ENCODE measurements around the gene PIP4P1.
A peak's percentile ranks its signal among the peaks of the same experiment; 100 is the strongest.

Gene PIP4P1

DNA sequence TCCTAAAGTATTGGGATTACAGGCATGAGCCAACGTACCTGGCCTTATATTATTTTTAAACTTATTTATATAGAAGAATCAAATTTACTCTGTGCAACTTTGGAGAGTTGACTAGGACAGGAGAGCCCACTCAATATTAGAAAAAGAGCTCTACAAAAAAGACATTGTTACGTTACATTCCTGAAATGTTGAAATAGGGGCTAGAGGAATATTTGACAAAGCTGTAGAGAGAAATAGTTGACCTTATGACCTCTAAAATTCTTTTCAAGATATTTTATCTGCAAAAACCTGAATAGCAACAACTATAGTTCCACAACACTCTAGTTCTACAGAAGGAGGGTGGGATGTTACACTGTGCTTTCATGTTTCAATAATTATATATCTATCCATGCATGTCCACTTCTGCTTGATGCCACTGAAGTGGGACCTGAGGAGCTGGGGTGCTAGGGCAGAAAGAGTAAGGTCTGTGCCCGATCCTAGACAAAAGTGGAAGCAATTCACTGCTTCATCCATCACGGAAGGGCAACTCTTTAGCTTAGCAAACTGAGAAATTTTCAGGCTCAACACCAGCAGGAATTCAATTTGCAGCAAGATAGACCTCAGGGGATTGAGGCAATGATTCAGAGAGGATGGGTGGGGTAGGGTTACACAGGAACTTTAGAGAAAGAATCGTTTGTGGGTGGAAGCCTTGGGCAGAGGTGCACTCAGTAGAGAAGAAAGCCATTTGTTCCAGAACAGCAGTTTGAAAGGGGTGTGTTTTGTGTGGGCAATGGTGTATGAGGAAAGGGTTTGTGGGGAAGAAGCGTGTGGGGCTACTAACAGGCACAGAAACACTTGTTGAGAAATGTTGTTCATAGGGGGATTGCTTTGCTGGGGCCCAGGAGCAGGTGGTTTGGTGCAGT, 28.1 kb upstream of the PIP4P1 start:
- Mint-ChIP-seq H3K27me3 (no peaks in the 10 kb centered on the region), H3K4me1 (ENCODE audit: low read depth) (peaks cover 61% of the 10 kb centered on the region), H3K27ac (peak overlapping the region; percentile 70), H3K36me3 (ENCODE audit: low read depth) (no peaks in the 10 kb centered on the region), H3K9me3 (no peaks in the 10 kb centered on the region), H3K4me3 (no peak overlapping the region)
- DNase-seq: no peak

DNA sequence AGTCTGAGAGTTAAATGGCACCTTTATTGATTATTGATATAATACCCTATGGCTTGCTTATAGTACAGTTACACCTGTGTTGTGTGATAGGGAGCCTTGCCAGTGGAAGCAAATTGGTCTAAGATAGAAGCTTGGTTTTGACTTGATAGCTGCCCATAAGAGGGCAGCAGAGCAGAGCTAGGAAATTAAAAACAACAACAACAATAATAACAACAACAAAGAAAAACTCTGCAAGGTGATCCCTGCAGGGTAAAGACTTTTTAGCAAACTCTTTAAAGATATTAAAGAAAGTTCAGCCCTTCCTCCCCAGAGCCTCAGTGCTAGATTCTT, 26.1 kb upstream of the PIP4P1 start:
- Mint-ChIP-seq H3K9me3 (no peaks in the 10 kb centered on the region), H3K4me1 (ENCODE audit: low read depth) (peaks cover 57% of the 10 kb centered on the region), H3K27ac (no peak overlapping the region), H3K27me3 (no peaks in the 10 kb centered on the region), H3K4me3 (no peak overlapping the region), H3K36me3 (ENCODE audit: low read depth) (no peaks in the 10 kb centered on the region)
- DNase-seq: no peak

DNA sequence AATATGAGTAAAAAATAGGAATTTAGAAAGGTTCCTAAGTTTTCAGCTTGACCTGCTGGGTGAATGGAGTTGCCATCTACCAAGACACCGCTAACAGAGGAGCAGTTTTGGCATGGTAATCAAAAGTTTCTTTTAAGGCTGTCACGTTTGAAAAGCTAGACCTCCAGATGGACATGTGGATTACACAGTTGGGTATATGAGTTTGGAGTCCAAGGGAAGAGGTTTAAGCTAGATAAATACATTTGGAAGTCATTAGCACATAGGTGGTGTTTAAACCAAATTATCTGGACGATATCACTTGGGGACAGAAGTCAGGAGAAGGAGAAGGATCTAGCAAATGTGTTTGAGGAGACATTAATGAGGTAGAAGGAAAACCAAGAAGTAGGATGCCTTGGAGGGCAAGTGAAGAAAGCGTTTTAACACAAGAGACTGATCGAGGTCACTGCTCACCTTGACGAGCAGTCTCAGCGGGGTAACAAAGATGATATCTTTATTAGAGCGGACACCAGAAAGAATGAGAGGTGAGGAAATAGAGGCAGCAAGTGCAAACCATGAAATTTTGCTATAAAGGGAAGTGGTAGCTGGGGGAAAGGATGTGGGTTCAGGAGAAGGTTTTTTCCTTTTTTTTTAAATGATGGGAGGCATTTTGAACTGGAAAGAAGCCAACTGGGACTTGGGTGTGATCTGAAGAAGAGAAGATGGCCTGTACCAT, 25.6 kb upstream of the PIP4P1 start:
- Mint-ChIP-seq H3K27me3 (no peaks in the 10 kb centered on the region), H3K4me3 (no peak overlapping the region), H3K9me3 (no peaks in the 10 kb centered on the region), H3K36me3 (ENCODE audit: low read depth) (no peaks in the 10 kb centered on the region), H3K27ac (no peak overlapping the region), H3K4me1 (ENCODE audit: low read depth) (peaks cover 55% of the 10 kb centered on the region)
- DNase-seq: no peak

DNA sequence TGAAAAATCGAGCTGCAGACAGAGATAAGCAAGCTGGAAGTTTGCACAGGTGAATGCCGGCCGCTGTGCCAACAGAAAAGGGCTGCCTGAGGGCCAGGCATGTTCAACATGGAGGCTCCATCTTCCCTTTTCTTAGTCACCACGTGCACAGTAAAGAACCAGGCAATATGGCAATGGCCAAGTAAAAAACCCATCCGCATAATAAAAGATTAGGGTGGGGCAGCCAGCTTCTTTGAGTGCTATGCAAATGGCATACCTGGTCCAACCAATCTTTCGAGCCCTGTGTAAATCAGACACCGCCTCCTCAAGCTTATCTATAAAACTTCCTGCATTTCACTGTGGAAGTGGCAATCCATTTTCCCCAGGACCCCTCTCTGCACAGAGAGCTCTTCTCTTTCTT, 24.7 kb upstream of the PIP4P1 start:
- no peaks in the 10 kb centered on the region for H3K36me3 Mint-ChIP-seq (ENCODE audit: low read depth)
- no peak overlapping the region for H3K4me3 Mint-ChIP-seq
- H3K9me3 Mint-ChIP-seq: no peaks in the 10 kb centered on the region
- H3K27me3 Mint-ChIP-seq: no peaks in the 10 kb centered on the region
- H3K4me1 Mint-ChIP-seq (ENCODE audit: low read depth): peaks cover 48% of the 10 kb centered on the region
- no peak overlapping the region for H3K27ac Mint-ChIP-seq
- DNase-seq: no peak

DNA sequence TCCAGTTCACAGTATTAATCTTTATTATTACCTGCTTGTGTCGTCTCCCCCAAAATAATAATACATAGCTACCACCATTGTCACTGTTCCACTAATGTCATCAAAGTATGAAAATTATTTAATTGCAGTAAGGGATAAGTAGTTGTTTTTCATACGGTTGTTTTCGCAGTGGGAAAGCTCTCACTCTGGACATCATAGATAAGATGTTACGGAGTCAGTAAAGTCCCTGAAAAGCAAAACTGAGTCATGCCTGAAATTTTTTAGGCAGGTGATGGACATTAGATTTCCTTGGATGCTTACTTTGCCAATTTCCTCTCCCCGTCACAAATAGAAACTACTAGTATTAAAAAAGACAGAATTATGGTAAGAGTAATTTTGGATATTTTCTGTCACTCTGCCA, 21.1 kb upstream of the PIP4P1 start:
- Mint-ChIP-seq H3K27me3 (no peaks in the 10 kb centered on the region), H3K4me3 (no peak overlapping the region), H3K27ac (no peak overlapping the region), H3K9me3 (no peaks in the 10 kb centered on the region), H3K36me3 (ENCODE audit: low read depth) (peaks cover 29% of the 10 kb centered on the region), H3K4me1 (ENCODE audit: low read depth) (peaks cover 32% of the 10 kb centered on the region)
- DNase-seq: no peak

DNA sequence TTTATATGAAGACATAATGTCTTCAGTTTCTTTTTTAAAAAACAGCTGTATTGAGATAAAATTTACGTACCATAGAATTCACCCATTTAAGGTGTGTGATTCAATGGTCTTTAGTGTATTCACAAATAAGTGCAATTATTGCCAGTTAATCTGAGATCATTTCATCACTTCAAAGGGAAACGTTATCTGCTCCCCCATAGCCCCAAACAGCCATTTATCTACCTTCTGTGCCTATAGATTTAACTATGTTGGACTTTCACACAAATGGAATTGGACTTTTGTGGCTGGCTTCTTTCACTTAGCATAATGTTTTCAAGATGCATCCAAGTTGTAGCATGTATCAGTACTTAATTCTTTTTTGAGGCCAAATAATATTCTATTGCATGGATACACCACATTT, 17.7 kb upstream of the PIP4P1 start:
- no peak for DNase-seq
- H3K4me1 Mint-ChIP-seq (ENCODE audit: low read depth): peaks cover 54% of the 10 kb centered on the region
- no peaks in the 10 kb centered on the region for H3K27me3 Mint-ChIP-seq
- no peak overlapping the region for H3K4me3 Mint-ChIP-seq
- no peaks in the 10 kb centered on the region for H3K9me3 Mint-ChIP-seq
- peaks cover 64% of the 10 kb centered on the region for H3K36me3 Mint-ChIP-seq (ENCODE audit: low read depth)
- H3K27ac Mint-ChIP-seq: no peak overlapping the region

DNA sequence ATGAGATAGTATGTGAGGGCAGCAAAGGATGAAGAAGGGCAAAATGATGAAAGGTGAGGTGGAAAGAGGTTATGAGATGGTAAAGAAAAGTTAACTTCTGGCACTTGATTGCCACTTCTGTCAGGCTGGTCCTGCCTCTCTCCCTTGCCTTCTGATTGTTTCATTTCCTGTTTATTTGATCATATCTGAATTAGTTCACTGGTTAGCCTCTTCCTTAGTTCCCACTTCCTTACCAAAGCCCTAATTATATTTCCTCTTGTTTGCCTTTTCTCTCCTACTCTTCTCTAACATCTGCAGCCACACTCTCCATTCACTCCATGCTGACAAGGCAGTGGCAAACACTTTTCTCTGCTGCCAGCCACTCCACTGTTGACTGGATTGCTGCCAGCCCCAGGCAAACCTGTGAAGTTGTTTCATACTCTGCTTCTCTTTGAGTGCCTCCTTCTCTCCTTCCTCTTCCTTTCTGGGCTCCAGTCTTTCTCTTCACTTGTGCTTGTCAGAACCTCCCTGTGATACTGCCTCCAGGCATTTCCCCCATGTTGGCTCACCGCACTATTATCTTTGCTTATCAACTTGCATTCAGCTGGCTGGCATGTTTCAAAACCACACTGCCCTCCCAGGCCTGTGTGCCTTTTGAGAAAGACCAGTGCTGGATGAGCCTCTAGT, 16.1 kb upstream of the PIP4P1 start:
- DNase-seq: no peak
- H3K27me3 Mint-ChIP-seq: no peaks in the 10 kb centered on the region
- H3K36me3 Mint-ChIP-seq (ENCODE audit: low read depth): peaks cover 79% of the 10 kb centered on the region
- H3K9me3 Mint-ChIP-seq: no peaks in the 10 kb centered on the region
- H3K4me3 Mint-ChIP-seq: peak overlapping the region; percentile 0
- H3K4me1 Mint-ChIP-seq (ENCODE audit: low read depth): peaks cover 62% of the 10 kb centered on the region
- peak overlapping the region; percentile 88 for H3K27ac Mint-ChIP-seq

DNA sequence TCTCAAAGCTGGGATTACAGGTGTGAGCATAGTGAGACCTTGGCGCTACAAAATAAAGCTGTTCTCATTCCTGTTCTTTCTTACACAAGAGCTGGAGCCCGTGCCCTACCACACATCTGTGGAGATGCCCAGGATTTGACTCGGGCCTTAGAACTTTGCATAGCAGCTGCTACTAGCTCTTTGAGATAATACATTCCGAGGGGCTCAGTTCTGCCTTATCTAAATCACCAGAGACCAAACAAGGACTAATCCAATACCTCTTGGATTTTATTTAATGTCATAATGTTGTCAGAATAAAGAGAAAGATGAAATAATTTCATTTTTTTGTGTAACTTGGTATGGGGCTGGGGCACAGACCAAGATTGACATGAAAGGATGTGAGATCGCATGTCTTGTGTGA, 15.5 kb upstream of the PIP4P1 start:
- peak overlapping the region; percentile 88 for H3K27ac Mint-ChIP-seq
- H3K27me3 Mint-ChIP-seq: no peaks in the 10 kb centered on the region
- H3K36me3 Mint-ChIP-seq (ENCODE audit: low read depth): peaks cover 85% of the 10 kb centered on the region
- DNase-seq: no peak
- H3K4me1 Mint-ChIP-seq (ENCODE audit: low read depth): peaks cover 68% of the 10 kb centered on the region
- H3K9me3 Mint-ChIP-seq: no peaks in the 10 kb centered on the region
- no peak overlapping the region for H3K4me3 Mint-ChIP-seq

DNA sequence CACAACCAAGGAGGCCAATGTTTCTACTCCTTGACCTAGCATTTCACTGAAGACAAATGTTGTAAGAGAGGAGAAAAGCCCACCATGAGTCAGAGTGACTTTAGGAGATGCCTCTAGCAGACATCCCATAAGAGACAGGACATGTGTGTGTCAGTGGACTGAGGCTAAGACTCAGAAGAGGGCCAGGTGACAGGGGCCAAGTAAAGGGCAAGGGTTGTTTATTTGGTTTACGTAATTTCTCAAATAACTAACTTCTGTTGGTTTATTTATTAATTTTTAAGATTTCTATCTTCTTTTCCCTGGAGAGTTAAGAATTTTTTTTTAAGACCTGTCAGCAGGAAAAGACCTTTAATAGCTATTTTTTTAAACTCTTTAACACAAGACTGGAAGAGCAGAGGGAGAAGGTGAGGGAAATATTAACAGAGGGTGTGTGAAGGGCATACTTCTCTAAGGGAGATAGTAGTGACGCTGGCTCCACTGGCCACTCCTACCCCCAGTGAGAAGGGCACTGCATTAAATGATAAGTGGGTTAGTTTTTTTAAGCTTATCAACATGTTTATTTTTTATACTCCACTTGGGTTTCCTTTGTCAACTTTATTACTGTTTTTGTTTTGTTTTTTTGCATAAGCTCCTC, 11.4 kb upstream of the PIP4P1 start:
- DNase-seq: no peak
- H3K27ac Mint-ChIP-seq: peak overlapping the region; percentile 87
- peak overlapping the region; percentile 94 for H3K4me3 Mint-ChIP-seq
- no peaks in the 10 kb centered on the region for H3K27me3 Mint-ChIP-seq
- H3K4me1 Mint-ChIP-seq (ENCODE audit: low read depth): peaks cover 74% of the 10 kb centered on the region
- H3K9me3 Mint-ChIP-seq: no peaks in the 10 kb centered on the region
- peaks cover 82% of the 10 kb centered on the region for H3K36me3 Mint-ChIP-seq (ENCODE audit: low read depth)

DNA sequence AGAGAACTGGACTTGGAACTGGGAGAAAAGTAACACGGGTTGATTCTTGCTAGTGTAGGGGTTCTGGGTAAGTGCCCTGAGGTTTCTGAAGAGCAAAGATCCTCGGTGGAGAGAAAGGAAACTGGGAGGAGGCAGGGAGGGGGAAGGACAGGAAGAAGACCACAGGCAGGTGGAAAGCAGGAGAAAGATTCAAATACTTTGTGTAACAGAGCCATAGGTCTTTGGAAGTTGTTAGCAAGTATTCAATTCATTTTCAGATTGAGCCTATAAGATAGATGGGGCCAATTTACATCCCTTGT, 9.3 kb upstream of the PIP4P1 start:
- DNase-seq: no peak
- H3K36me3 Mint-ChIP-seq (ENCODE audit: low read depth): peaks cover 61% of the 10 kb centered on the region
- no peaks in the 10 kb centered on the region for H3K27me3 Mint-ChIP-seq
- H3K4me1 Mint-ChIP-seq (ENCODE audit: low read depth): peaks cover 53% of the 10 kb centered on the region
- H3K9me3 Mint-ChIP-seq: no peaks in the 10 kb centered on the region
- H3K27ac Mint-ChIP-seq: peak overlapping the region; percentile 97
- H3K4me3 Mint-ChIP-seq: peak overlapping the region; percentile 94

DNA sequence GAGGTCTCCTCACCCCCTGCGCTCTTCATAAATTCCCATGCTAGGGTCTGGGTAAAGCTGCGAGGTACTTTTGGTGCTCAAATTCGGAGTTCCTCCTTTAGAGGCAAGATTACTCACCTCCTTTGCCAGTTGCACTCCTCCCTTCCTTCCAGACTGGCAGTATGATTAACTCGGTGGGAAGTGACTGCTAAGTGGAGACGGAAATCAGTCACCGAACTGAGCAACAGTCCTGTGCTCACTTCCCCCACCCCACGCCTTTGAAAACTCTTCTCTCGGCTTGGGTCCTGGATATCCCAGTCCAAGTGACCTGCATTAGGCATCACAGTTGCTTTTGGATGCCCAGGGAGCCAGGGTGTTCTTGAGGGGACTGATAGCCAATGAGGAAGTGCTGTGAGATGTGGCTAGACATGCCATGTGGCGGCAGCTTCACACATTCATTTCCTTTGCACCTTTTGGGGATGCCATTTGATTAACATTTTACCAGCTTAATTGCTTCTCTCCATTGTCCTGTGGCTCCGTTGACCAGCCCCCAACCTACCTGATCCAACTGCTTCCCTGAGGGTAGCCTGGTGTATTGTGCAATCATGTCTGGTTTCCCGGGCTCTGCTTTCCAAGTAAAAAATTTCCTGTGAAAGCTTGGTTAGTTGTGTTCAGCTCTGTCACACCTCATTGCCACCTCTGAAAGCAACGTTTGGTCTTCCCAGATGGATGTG, 8.8 kb upstream of the PIP4P1 start:
- H3K4me3 Mint-ChIP-seq: peak overlapping the region; percentile 94
- H3K4me1 Mint-ChIP-seq (ENCODE audit: low read depth): peaks cover 48% of the 10 kb centered on the region
- peak overlapping the region; percentile 97 for H3K27ac Mint-ChIP-seq
- peak; percentile 75 for DNase-seq
- no peaks in the 10 kb centered on the region for H3K9me3 Mint-ChIP-seq
- H3K27me3 Mint-ChIP-seq: no peaks in the 10 kb centered on the region
- H3K36me3 Mint-ChIP-seq (ENCODE audit: low read depth): peaks cover 56% of the 10 kb centered on the region

DNA sequence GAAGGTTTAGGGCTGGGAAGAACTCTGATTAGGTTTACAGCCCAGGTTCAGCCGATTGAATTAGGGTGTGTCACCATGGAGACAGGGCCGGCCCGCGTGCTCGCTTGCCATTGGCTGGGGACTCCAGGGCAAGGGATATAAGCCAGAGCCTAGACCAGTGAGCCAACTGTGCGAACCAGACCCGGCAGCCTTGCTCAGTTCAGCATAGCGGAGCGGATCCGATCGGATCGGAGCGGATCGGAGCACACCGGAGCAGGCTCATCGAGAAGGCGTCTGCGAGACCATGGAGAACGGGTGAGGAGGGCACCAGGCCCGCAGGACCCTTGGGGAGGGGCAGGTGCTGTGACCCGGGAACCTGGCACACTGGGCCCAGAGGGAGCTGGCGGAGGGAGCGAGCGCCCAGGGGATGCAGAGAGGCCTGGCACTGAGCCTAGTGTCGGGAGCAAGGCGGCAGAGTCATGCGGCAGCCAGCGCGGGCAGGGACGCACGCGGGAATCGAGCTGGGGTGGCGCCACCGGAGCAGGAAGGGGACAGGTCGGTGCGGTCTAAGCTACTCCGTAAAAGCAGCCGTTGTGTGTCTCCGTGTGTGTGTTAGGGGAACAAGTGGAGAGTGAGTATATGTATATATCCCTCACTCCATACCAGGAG, 8.1 kb upstream of the PIP4P1 start, which contains the start of gene PNP:
TSS of gene PNP (plus strand) at position 165 of the 648 bp plus-strand sequence. CDS start at position 284, 119 bp downstream.
- Mint-ChIP-seq H3K27ac (peak within 1 kb of the TSS; percentile 97), H3K36me3 (ENCODE audit: low read depth) (peaks cover 50% of the 10 kb centered on the region), H3K27me3 (no peaks in the 10 kb centered on the region), H3K4me1 (ENCODE audit: low read depth) (peaks cover 41% of the 10 kb centered on the region), H3K4me3 (peak within 1 kb of the TSS; percentile 94), H3K9me3 (no peaks in the 10 kb centered on the region)
- DNase-seq: peak; percentile 90

DNA sequence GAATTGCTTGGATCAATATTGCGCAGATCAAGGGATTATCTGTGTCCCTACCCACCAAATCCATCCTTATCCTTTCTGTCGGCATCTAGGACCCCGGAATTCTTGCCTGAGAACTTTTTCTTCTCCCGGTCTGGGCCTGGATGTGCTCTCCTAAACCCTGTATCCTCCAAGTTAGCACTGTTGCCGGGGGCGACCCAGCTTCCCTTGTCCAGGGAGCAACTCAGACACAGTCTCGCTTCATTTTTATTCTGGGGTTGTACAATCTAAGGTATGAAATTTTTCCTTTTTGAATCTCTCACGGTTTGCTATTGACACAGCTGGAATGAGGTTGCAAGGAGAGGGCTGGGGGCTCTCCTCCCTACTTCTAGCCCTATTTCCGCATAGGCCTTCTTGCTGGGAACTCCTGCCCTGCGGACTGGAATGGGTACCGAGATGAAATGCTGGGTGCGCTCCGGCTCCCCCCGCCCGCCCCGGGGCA, 7.6 kb upstream of the PIP4P1 start:
- Mint-ChIP-seq H3K27me3 (no peaks in the 10 kb centered on the region), H3K4me1 (ENCODE audit: low read depth) (peaks cover 35% of the 10 kb centered on the region), H3K36me3 (ENCODE audit: low read depth) (peaks cover 44% of the 10 kb centered on the region), H3K4me3 (peak overlapping the region; percentile 94), H3K27ac (peak overlapping the region; percentile 97), H3K9me3 (no peaks in the 10 kb centered on the region)
- no peak for DNase-seq

Data from activated T-cell treated with anti-CD3 and anti-CD28 coated beads, Interleukin-2, amount 50 U/mL, for 24 hours (primary cell).